ENCODE data around the gene GABRB3.
A peak's percentile ranks its signal among the peaks of the same experiment; 100 is the strongest.

The GABRB3 gene

GRCh38 chr15:26772154-26773066 lies at the start of gene GABRB3:
GABRB3 (minus strand) TSS chr15:26773066.
- H3K36me3 Mint-ChIP-seq = peaks cover 2% of the 10 kb centered on the region
- peak within 1 kb of the TSS; percentile 52 for H3K4me3 Mint-ChIP-seq
- H3K4me1 Mint-ChIP-seq = no peaks in the 10 kb centered on the region
- no peaks in the 10 kb centered on the region for H3K9me3 Mint-ChIP-seq
- H3K27me3 Mint-ChIP-seq = peaks cover 42% of the 10 kb centered on the region
- no peak within 1 kb of the TSS for H3K27ac Mint-ChIP-seq

GRCh38 chr15:26807517-26808427 lies 34.9 kb upstream of the GABRB3 start:
- Mint-ChIP-seq H3K4me1 (no peaks in the 10 kb centered on the region), H3K27me3 (no peaks in the 10 kb centered on the region), H3K9me3 (peaks cover 16% of the 10 kb centered on the region), H3K36me3 (no peaks in the 10 kb centered on the region), H3K27ac (no peak overlapping the region), H3K4me3 (no peak overlapping the region)

GRCh38 chr15:26806574-26806973 lies 33.7 kb upstream of the GABRB3 start:
- H3K9me3 Mint-ChIP-seq = peaks cover 8% of the 10 kb centered on the region
- no peaks in the 10 kb centered on the region for H3K27me3 Mint-ChIP-seq
- no peaks in the 10 kb centered on the region for H3K4me1 Mint-ChIP-seq
- H3K4me3 Mint-ChIP-seq = no peak overlapping the region
- H3K27ac Mint-ChIP-seq = no peak overlapping the region
- H3K36me3 Mint-ChIP-seq = no peaks in the 10 kb centered on the region

- no peaks in the 10 kb centered on the region for H3K36me3 Mint-ChIP-seq
- H3K9me3 Mint-ChIP-seq = peaks cover 6% of the 10 kb centered on the region
- H3K27me3 Mint-ChIP-seq = no peaks in the 10 kb centered on the region
- H3K4me1 Mint-ChIP-seq = no peaks in the 10 kb centered on the region
- no peak overlapping the region for H3K4me3 Mint-ChIP-seq
- H3K27ac Mint-ChIP-seq = no peak overlapping the region
Measured at GRCh38 chr15:26806151-26806550, 33.3 kb upstream of the GABRB3 start.

GRCh38 chr15:26805470-26805869 lies 32.6 kb upstream of the GABRB3 start:
- no peaks in the 10 kb centered on the region for H3K36me3 Mint-ChIP-seq

GRCh38 chr15:26804063-26804804 lies 31.4 kb upstream of the GABRB3 start:
- Mint-ChIP-seq H3K27ac (no peak overlapping the region), H3K4me1 (no peaks in the 10 kb centered on the region), H3K9me3 (peaks cover 6% of the 10 kb centered on the region), H3K4me3 (no peak overlapping the region), H3K36me3 (no peaks in the 10 kb centered on the region), H3K27me3 (no peaks in the 10 kb centered on the region)

More at GRCh38 chr15:26805470-26805869, 32.6 kb upstream of the GABRB3 start:
- Mint-ChIP-seq H3K27ac (no peak overlapping the region), H3K9me3 (peaks cover 6% of the 10 kb centered on the region), H3K27me3 (no peaks in the 10 kb centered on the region), H3K4me1 (no peaks in the 10 kb centered on the region), H3K4me3 (no peak overlapping the region)

- H3K4me1 Mint-ChIP-seq = no peaks in the 10 kb centered on the region
- no peak overlapping the region for H3K27ac Mint-ChIP-seq
- H3K36me3 Mint-ChIP-seq = no peaks in the 10 kb centered on the region
- peaks cover 10% of the 10 kb centered on the region for H3K9me3 Mint-ChIP-seq
- H3K27me3 Mint-ChIP-seq = no peaks in the 10 kb centered on the region
- H3K4me3 Mint-ChIP-seq = no peak overlapping the region
Measured at GRCh38 chr15:26790118-26790517, 17.3 kb upstream of the GABRB3 start.

GRCh38 chr15:26781816-26782215 lies 8.9 kb upstream of the GABRB3 start:
- Mint-ChIP-seq H3K4me3 (no peak overlapping the region), H3K4me1 (no peaks in the 10 kb centered on the region), H3K9me3 (peaks cover 12% of the 10 kb centered on the region), H3K27me3 (peaks cover 9% of the 10 kb centered on the region), H3K27ac (no peak overlapping the region), H3K36me3 (no peaks in the 10 kb centered on the region)

GRCh38 chr15:26773917-26774316 lies 1.1 kb upstream of the GABRB3 start:
- Mint-ChIP-seq H3K4me1 (no peaks in the 10 kb centered on the region), H3K36me3 (peaks cover 2% of the 10 kb centered on the region), H3K4me3 (peak overlapping the region; percentile 52), H3K27ac (no peak overlapping the region), H3K27me3 (peaks cover 45% of the 10 kb centered on the region), H3K9me3 (peaks cover 6% of the 10 kb centered on the region)

GRCh38 chr15:26773067-26773877 lies 406 bp upstream of the GABRB3 start:
- H3K9me3 Mint-ChIP-seq = peaks cover 6% of the 10 kb centered on the region
- H3K4me1 Mint-ChIP-seq = no peaks in the 10 kb centered on the region
- H3K4me3 Mint-ChIP-seq = peak overlapping the region; percentile 52
- H3K36me3 Mint-ChIP-seq = peaks cover 2% of the 10 kb centered on the region
- no peak overlapping the region for H3K27ac Mint-ChIP-seq
- peaks cover 46% of the 10 kb centered on the region for H3K27me3 Mint-ChIP-seq

- H3K27me3 Mint-ChIP-seq = peaks cover 41% of the 10 kb centered on the region
- no peaks in the 10 kb centered on the region for H3K4me1 Mint-ChIP-seq
- H3K27ac Mint-ChIP-seq = no peak overlapping the region
- peaks cover 2% of the 10 kb centered on the region for H3K36me3 Mint-ChIP-seq
- H3K9me3 Mint-ChIP-seq = no peaks in the 10 kb centered on the region
- H3K4me3 Mint-ChIP-seq = no peak overlapping the region
Measured at GRCh38 chr15:26771578-26772153, 1.2 kb downstream of the GABRB3 start.

- H3K9me3 Mint-ChIP-seq = no peaks in the 10 kb centered on the region
- no peak overlapping the region for H3K27ac Mint-ChIP-seq
- H3K4me3 Mint-ChIP-seq = no peak overlapping the region
- peaks cover 40% of the 10 kb centered on the region for H3K27me3 Mint-ChIP-seq
- H3K36me3 Mint-ChIP-seq = peaks cover 2% of the 10 kb centered on the region
- H3K4me1 Mint-ChIP-seq = no peaks in the 10 kb centered on the region
Measured at GRCh38 chr15:26771168-26771567, 1.7 kb downstream of the GABRB3 start.

GRCh38 chr15:26767169-26767670 lies 5.6 kb downstream of the GABRB3 start:
- H3K4me1 Mint-ChIP-seq = no peaks in the 10 kb centered on the region
- peaks cover 24% of the 10 kb centered on the region for H3K27me3 Mint-ChIP-seq
- H3K27ac Mint-ChIP-seq = no peak overlapping the region
- H3K9me3 Mint-ChIP-seq = peaks cover 11% of the 10 kb centered on the region
- no peaks in the 10 kb centered on the region for H3K36me3 Mint-ChIP-seq
- H3K4me3 Mint-ChIP-seq = no peak overlapping the region

- H3K36me3 Mint-ChIP-seq = no peaks in the 10 kb centered on the region
- H3K4me1 Mint-ChIP-seq = no peaks in the 10 kb centered on the region
- H3K27me3 Mint-ChIP-seq = peaks cover 18% of the 10 kb centered on the region
- H3K27ac Mint-ChIP-seq = no peak overlapping the region
- no peak overlapping the region for H3K4me3 Mint-ChIP-seq
- H3K9me3 Mint-ChIP-seq = peaks cover 12% of the 10 kb centered on the region
Measured at GRCh38 chr15:26766262-26766661, 6.6 kb downstream of the GABRB3 start.
